ENCODE data around the gene TRIP10.
"Not testable (repeated sequence)": the region's sequence is repeated elsewhere in the genome, so short reads cannot be mapped to it uniquely, and the experiment has no call there.

The TRIP10 gene

GRCh38 chr19:6796278-6796677 lies 56.8 kb downstream of the TRIP10 start:
- H3K4me1 Mint-ChIP-seq: peaks cover 82% of the 10 kb centered on the region
- H3K4me3 Mint-ChIP-seq: no peak overlapping the region
- no peak overlapping the region for H3K27ac Mint-ChIP-seq
- H3K36me3 Mint-ChIP-seq: peaks cover 50% of the 10 kb centered on the region
- ATAC-seq (no peak), DNase-seq (ENCODE audit: low spot score in 2 of 2) (no peak)
- peaks cover 4% of the 10 kb centered on the region for H3K9me3 Mint-ChIP-seq

- ATAC-seq (no peak), DNase-seq (ENCODE audit: low spot score in 2 of 2) (no peak)
- Mint-ChIP-seq H3K9me3 (peaks cover 4% of the 10 kb centered on the region), H3K4me3 (no peak overlapping the region), H3K4me1 (peaks cover 82% of the 10 kb centered on the region), H3K27ac (no peak overlapping the region), H3K36me3 (peaks cover 64% of the 10 kb centered on the region)
These were observed 58.2 kb downstream of the TRIP10 start for GRCh38 chr19:6797646-6798045.

- H3K4me1 Mint-ChIP-seq: peaks cover 79% of the 10 kb centered on the region
These were observed 60.8 kb downstream of the TRIP10 start for GRCh38 chr19:6800160-6800790.

GRCh38 chr19:6800991-6801484 lies 61.6 kb downstream of the TRIP10 start:
- peaks cover 72% of the 10 kb centered on the region for H3K4me1 Mint-ChIP-seq
- peaks cover 52% of the 10 kb centered on the region for H3K36me3 Mint-ChIP-seq
- no peaks in the 10 kb centered on the region for H3K9me3 Mint-ChIP-seq
- H3K4me3 Mint-ChIP-seq: peak overlapping the region; percentile 86
- H3K27ac Mint-ChIP-seq: peak overlapping the region; percentile 95
- no peak for DNase-seq (ENCODE audit: low spot score in 2 of 2)
- ATAC-seq: peak; percentile 34

More at GRCh38 chr19:6800160-6800790, 60.8 kb downstream of the TRIP10 start:
- H3K27ac Mint-ChIP-seq: peak overlapping the region; percentile 95
- peaks cover 55% of the 10 kb centered on the region for H3K36me3 Mint-ChIP-seq
- peak overlapping the region; percentile 86 for H3K4me3 Mint-ChIP-seq
- ATAC-seq, H3K9me3 Mint-ChIP-seq: not testable (repeated sequence)
- peak in 1 of 2 donors; percentile 51 for DNase-seq (ENCODE audit: low spot score in 2 of 2)

Measured in stimulated activated effector memory CD8-positive, alpha-beta T cell treated with anti-CD3 and anti-CD28 coated beads, Interleukin-12 subunit alpha, Interleukin-12 subunit beta, amount 100 ng/mL, for 72 hours (primary cell).